Suppressor macrophage treated with lipopolysaccharide for 1 hour (primary cell): ENCODE data around the gene NAPSA.

Source experiments
- DNase-seq, 3 donors: peaks; one replicate each; pipeline ENCODE4 v3.0.0-alpha.2; 2020 to 2022

The NAPSA gene

GRCh38 chr19:50383852-50384684, 18.6 kb upstream of the NAPSA start, which contains the start of gene POLD1:
TSS of gene POLD1 (plus strand) at chr19:50384347. CDS start at chr19:50398852, 14,505 bp downstream.
- DNase-seq: peak; percentile 98 to 100 (median 99)

GRCh38 chr19:50383001-50383851, 17.8 kb upstream of the NAPSA start:
- DNase-seq: no peak

- DNase-seq: no peak
Observed at GRCh38 chr19:50381881-50382729, 16.7 kb upstream of the NAPSA start.

- DNase-seq: no peak
Observed at GRCh38 chr19:50380751-50381151, 15.3 kb upstream of the NAPSA start.

- no peak for DNase-seq
Observed at GRCh38 chr19:50380137-50380536, 14.7 kb upstream of the NAPSA start.

- no peak for DNase-seq
Observed at GRCh38 chr19:50379602-50380001, 14.2 kb upstream of the NAPSA start.

GRCh38 chr19:50378863-50379236, 13.4 kb upstream of the NAPSA start:
- DNase-seq: no peak

- DNase-seq: no peak
Observed at GRCh38 chr19:50378169-50378862, 12.9 kb upstream of the NAPSA start.

- DNase-seq: no peak
Observed at GRCh38 chr19:50377517-50377916, 12.1 kb upstream of the NAPSA start.

GRCh38 chr19:50377051-50377461, 11.6 kb upstream of the NAPSA start:
- peak in 1 of 3 donors; percentile 37 for DNase-seq

GRCh38 chr19:50376166-50377050, 11.0 kb upstream of the NAPSA start, which contains the start of gene NR1H2:
TSS of gene NR1H2 (plus strand) at chr19:50376457. CDS start at chr19:50377606, 1,149 bp downstream.
- peak; percentile 99 for DNase-seq

- DNase-seq: peak; percentile 31 to 63 (median 58)
Observed at GRCh38 chr19:50371914-50372475, 6.6 kb upstream of the NAPSA start.

GRCh38 chr19:50368649-50369570, 3.5 kb upstream of the NAPSA start:
- peak; percentile 87 to 89 (median 88) for DNase-seq

DNA sequence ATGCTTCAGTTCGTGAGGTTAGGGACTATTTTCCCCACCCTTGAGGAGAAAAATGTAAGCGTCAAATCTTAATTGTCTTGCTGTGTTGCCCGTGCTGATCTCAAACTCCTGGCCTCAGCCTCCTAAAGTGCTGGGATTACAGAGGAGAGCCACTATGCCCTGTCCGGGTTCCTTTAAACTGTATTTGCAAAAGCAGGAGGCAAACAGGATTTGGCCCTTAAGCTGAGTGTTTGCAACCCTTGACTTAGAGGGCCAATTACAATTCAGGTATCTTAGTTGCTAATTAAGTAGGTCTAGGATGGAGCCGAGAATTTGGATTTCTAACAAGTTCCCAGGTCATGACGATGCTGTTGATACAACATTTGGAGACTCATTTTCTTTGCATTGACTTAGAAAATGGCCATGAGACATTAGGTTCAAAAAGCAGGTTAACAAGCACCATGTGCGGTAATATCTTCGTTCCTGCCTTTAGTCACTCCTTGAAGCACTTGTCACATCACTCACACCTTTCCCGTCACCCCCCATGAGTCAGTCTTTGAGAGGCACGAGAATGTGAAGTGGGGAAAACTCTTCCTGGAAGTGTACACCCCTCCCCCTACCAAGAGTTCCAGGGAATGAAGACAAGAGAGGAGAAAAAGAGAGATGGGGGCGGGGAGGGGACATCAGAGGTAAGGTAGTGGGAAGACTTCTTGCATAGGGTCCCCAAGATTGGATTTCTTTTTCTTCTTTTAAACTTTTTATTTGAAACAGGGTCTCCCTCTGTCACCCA, 2.6 kb downstream of the NAPSA start:
- DNase-seq: no peak

DNA sequence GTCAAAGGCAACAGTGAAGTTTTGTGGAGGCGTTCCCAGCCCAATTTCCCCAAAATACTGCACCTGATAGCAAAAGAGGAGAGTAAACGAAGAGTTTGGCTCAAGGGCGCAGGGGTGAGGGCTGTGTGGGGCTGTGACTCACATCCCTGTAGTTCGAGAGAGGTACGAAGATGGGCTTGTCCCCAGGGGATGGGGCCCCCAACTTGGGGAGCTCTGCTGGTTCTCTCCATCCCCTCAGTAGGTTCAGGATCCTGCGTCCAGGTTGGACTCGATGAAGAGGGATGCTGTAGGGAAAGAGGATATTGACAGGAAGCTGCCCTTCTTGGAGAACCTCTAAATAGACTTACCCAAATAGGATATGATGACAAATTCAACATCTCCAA, 3.4 kb downstream of the NAPSA start:
- no peak for DNase-seq

DNA sequence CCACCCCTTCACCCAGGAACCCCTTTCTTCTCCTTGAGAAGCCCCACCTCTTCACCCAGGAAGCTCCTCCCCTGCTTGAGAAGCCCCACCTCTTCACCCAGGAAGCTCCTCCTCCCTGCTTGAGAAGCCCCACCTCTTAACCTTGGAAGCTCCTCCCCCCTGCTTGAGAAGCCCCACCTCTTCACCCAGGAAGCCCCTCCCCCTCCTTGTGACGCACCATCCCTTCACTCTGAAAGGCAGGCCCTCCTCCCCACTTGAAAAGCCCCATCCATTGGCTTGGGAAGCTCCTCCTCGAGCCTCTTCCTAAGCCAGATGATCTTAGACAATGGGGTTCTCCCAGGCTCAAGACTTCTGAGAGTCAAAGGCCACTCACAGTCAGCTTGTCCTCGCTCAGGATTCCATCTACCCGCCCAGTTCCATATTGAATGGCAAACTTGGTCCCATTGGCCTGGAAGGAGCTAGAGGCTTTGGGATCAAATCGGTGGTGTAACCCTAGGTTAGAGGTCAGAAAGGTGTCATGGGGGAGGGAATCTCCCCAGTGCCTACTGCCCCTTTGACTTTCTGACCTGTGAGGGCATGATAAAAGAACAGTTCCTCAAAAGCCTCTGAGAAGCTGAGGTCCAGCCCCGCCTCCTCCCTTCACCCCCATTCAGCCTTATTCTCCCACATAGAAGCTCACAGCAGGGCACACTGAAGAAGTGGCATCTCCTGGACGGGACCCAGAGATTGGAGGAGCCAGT, 4.0 kb downstream of the NAPSA start:
- DNase-seq: peak; percentile 33 to 52 (median 33)

GRCh38 chr19:50359328-50359818, 6.1 kb downstream of the NAPSA start:
- DNase-seq: no peak
